WTC11 (cell line): ENCODE results near the gene GAP43.

ENCODE experiments used
- GABPB1 ChIP-seq: sonication (generic); formaldehyde crosslinking; IDR thresholded peaks from 2 replicates; pipeline ENCODE4 v1.8.1; 2023; ENCODE audit warnings: mild to moderate bottlenecking, missing genetic modification reagents
- NR2C2 ChIP-seq: sonication (generic); formaldehyde crosslinking; IDR thresholded peaks from 2 replicates; pipeline ENCODE4 v1.8.0; 2022; ENCODE audit warnings: mild to moderate bottlenecking, missing genetic modification reagents
- TF ChIP-seq, protein P1 (sequence below): fragments of 200-600 bp; IDR thresholded peaks from 2 replicates; pipeline ENCODE4 v1.8.0; 2022; ENCODE audit warnings: antibody characterized with exemption

DNA sequence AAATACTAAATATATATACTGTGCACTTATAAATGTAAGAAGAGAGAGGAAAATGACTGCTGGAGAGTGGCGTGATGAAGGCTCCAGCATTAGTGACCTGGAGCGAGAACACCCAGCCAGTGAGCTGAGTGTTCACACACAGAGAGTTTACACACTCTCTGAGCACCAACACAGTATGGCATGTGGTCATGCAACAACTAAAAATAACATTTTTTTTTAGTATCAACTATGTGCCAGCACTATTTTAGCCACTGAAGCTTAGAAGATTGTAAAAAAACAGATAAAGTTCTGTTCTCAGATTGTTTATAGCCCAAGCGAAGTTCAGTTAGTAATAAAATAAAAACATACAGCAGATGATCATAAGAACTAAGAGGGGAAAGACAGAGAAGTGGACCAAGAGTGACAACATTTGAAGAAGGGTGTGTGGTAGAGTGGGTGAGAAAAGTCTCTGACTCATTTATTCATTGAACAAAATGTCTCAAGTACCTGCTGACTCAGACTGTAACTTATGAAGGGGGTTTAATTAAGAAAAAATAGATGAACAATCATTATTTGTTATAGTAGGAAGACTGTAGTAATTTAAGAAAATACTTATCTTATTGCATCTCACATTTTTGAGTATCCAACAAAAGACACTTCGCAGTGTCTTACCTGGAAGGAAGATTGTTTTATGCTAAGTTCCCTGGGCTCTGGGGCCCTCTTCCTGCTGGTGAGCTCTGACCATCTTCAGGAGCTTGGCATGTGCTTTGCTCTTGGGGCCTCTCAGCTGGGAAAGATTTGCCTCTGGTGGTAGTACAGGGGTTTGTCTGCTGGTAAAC, 43.8 kb downstream of the GAP43 start:
- TF ChIP-seq NR2C2 (CRISPR knock-in tag) (no peak), GABPB1 (CRISPR knock-in tag) (no peak)
- TF ChIP-seq, protein P1, sequence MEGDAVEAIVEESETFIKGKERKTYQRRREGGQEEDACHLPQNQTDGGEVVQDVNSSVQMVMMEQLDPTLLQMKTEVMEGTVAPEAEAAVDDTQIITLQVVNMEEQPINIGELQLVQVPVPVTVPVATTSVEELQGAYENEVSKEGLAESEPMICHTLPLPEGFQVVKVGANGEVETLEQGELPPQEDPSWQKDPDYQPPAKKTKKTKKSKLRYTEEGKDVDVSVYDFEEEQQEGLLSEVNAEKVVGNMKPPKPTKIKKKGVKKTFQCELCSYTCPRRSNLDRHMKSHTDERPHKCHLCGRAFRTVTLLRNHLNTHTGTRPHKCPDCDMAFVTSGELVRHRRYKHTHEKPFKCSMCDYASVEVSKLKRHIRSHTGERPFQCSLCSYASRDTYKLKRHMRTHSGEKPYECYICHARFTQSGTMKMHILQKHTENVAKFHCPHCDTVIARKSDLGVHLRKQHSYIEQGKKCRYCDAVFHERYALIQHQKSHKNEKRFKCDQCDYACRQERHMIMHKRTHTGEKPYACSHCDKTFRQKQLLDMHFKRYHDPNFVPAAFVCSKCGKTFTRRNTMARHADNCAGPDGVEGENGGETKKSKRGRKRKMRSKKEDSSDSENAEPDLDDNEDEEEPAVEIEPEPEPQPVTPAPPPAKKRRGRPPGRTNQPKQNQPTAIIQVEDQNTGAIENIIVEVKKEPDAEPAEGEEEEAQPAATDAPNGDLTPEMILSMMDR, result no peak
